Fibroblast of mammary gland (primary cell): ENCODE measurements around the gene SOX13.
"Not testable (repeated sequence)": the region's sequence is repeated elsewhere in the genome, so short reads cannot be mapped to it uniquely, and the experiment has no call there.

Experiments used
- DNase-seq: peaks from one replicate; pipeline ENCODE4 v3.0.0-alpha.2; 2010; ENCODE audit warnings: low read depth
- H3K4me3 ChIP-seq: 2 replicates; pipeline ENCODE4 v1.5.1; 2011; ENCODE audit warnings: low read depth, mild to moderate bottlenecking, low read length, moderate library complexity; ENCODE audit not compliant: control insufficient read depth
- CTCF ChIP-seq: conservative IDR thresholded peaks from 2 replicates; pipeline ENCODE4 v1.5.1; 2011; ENCODE audit warnings: low read depth, low read length, inconsistent platforms; ENCODE audit not compliant: control insufficient read depth, insufficient read depth

The SOX13 gene

GRCh38 chr1:204085876-204086275 lies 13.0 kb downstream of the SOX13 start:
- TF ChIP-seq CTCF, result no peak
- DNase-seq, result no peak
- H3K4me3 ChIP-seq, result no peak overlapping the region

GRCh38 chr1:204087181-204087892 lies 14.4 kb downstream of the SOX13 start:
- no peak overlapping the region for H3K4me3 ChIP-seq
- no peak for DNase-seq
- TF ChIP-seq CTCF, result no peak

GRCh38 chr1:204087893-204088528 lies 15.1 kb downstream of the SOX13 start:
- TF ChIP-seq CTCF, result no peak
- H3K4me3 ChIP-seq, result no peak overlapping the region
- no peak for DNase-seq

- no peak for TF ChIP-seq CTCF
- no peak overlapping the region for H3K4me3 ChIP-seq
Measured at GRCh38 chr1:204088596-204088995, 15.7 kb downstream of the SOX13 start.

GRCh38 chr1:204089044-204089751 lies 16.3 kb downstream of the SOX13 start:
- no peak overlapping the region for H3K4me3 ChIP-seq
- DNase-seq, result peak; percentile 87
- TF ChIP-seq CTCF, result no peak

More at GRCh38 chr1:204088596-204088995, 15.7 kb downstream of the SOX13 start:
- DNase-seq, result no peak

GRCh38 chr1:204090132-204090531 lies 17.2 kb downstream of the SOX13 start:
- DNase-seq, H3K4me3 ChIP-seq: not testable (repeated sequence)

- no peak overlapping the region for H3K4me3 ChIP-seq
- no peak for DNase-seq
- TF ChIP-seq CTCF, result no peak
Measured at GRCh38 chr1:204091066-204091465, 18.2 kb downstream of the SOX13 start.
